Measurements from ENCODE around the gene FOXP1. TPM values are rescaled to one million over a fixed set of nuclear protein-coding genes. Genes with fewer than 3 reads are reported as not detected.
A peak's percentile ranks its signal among the peaks of the same experiment; 100 is the strongest.

FOXP1 gene
- total and polyA plus RNA-seq, 2 experiments from 2014 or later, result 121 to 132 TPM

- no peaks in the 10 kb centered on the region for H3K9me3 ChIP-seq (ENCODE audit: low read depth)
- H3K27me3 ChIP-seq, result no peaks in the 10 kb centered on the region
- TF ChIP-seq CTCF (IDR thresholded peaks at IDR 0.05; ENCODE audit: low read depth, low read length), result no peak
- H3K36me3 ChIP-seq, result no peaks in the 10 kb centered on the region
- H3K27ac ChIP-seq, result peak overlapping the region; percentile 36
- H3K4me1 ChIP-seq (ENCODE audit: low read depth), result peaks cover 25% of the 10 kb centered on the region
- H3K4me3 ChIP-seq, result no peak overlapping the region
- DNase-seq (ENCODE audit: low read depth in 1 of 2, low spot score in 1 of 2), result no peak
Measured at GRCh38 chr3:71195492-71195891, 388.0 kb downstream of the FOXP1 start.

GRCh38 chr3:71194785-71195184 lies 388.7 kb downstream of the FOXP1 start:
- Histone ChIP-seq H3K36me3 (no peaks in the 10 kb centered on the region), H3K4me3 (no peak overlapping the region), H3K4me1 (ENCODE audit: low read depth) (peaks cover 29% of the 10 kb centered on the region), H3K27me3 (no peaks in the 10 kb centered on the region), H3K9me3 (ENCODE audit: low read depth) (no peaks in the 10 kb centered on the region), H3K27ac (no peak overlapping the region)
- DNase-seq (ENCODE audit: low read depth in 1 of 2, low spot score in 1 of 2), result no peak
- TF ChIP-seq CTCF (IDR thresholded peaks at IDR 0.05; ENCODE audit: low read depth, low read length), result no peak

- peak overlapping the region; percentile 32 for H3K27ac ChIP-seq
- no peak for DNase-seq (ENCODE audit: low read depth in 1 of 2, low spot score in 1 of 2)
- H3K4me1 ChIP-seq (ENCODE audit: low read depth), result peaks cover 37% of the 10 kb centered on the region
- H3K4me3 ChIP-seq, result no peak overlapping the region
- TF ChIP-seq CTCF (IDR thresholded peaks at IDR 0.05; ENCODE audit: low read depth, low read length), result no peak
- no peaks in the 10 kb centered on the region for H3K36me3 ChIP-seq
- no peaks in the 10 kb centered on the region for H3K9me3 ChIP-seq (ENCODE audit: low read depth)
- H3K27me3 ChIP-seq, result no peaks in the 10 kb centered on the region
Measured at GRCh38 chr3:71191031-71191482, 392.5 kb downstream of the FOXP1 start.

GRCh38 chr3:71189480-71189879 lies 394.0 kb downstream of the FOXP1 start:
- H3K9me3 ChIP-seq (ENCODE audit: low read depth), result no peaks in the 10 kb centered on the region
- no peak overlapping the region for H3K27ac ChIP-seq
- peaks cover 25% of the 10 kb centered on the region for H3K4me1 ChIP-seq (ENCODE audit: low read depth)
- H3K27me3 ChIP-seq, result no peaks in the 10 kb centered on the region
- H3K4me3 ChIP-seq, result no peak overlapping the region
- no peaks in the 10 kb centered on the region for H3K36me3 ChIP-seq
- no peak for TF ChIP-seq CTCF (IDR thresholded peaks at IDR 0.05; ENCODE audit: low read depth, low read length)
- DNase-seq (ENCODE audit: low read depth in 1 of 2, low spot score in 1 of 2), result no peak

GRCh38 chr3:71187715-71188114 lies 395.8 kb downstream of the FOXP1 start:
- H3K27me3 ChIP-seq, result no peaks in the 10 kb centered on the region
- no peak for TF ChIP-seq CTCF (IDR thresholded peaks at IDR 0.05; ENCODE audit: low read depth, low read length)
- H3K27ac ChIP-seq, result no peak overlapping the region
- no peak for DNase-seq (ENCODE audit: low read depth in 1 of 2, low spot score in 1 of 2)
- no peaks in the 10 kb centered on the region for H3K9me3 ChIP-seq (ENCODE audit: low read depth)
- no peaks in the 10 kb centered on the region for H3K36me3 ChIP-seq
- H3K4me3 ChIP-seq, result no peak overlapping the region
- H3K4me1 ChIP-seq (ENCODE audit: low read depth), result peaks cover 31% of the 10 kb centered on the region

GRCh38 chr3:71186801-71187200 lies 396.7 kb downstream of the FOXP1 start:
- H3K9me3 ChIP-seq (ENCODE audit: low read depth), result no peaks in the 10 kb centered on the region
- H3K27ac ChIP-seq, result no peak overlapping the region
- H3K4me3 ChIP-seq, result no peak overlapping the region
- H3K27me3 ChIP-seq, result no peaks in the 10 kb centered on the region
- peaks cover 31% of the 10 kb centered on the region for H3K4me1 ChIP-seq (ENCODE audit: low read depth)
- H3K36me3 ChIP-seq, result no peaks in the 10 kb centered on the region
- DNase-seq (ENCODE audit: low read depth in 1 of 2, low spot score in 1 of 2), result no peak
- TF ChIP-seq CTCF (IDR thresholded peaks at IDR 0.05; ENCODE audit: low read depth, low read length), result no peak

Data from cardiac muscle cell (in vitro differentiated cells and primary cell).